ES-I3 (cell line): ENCODE measurements around the gene AOC3.

Experiments used
- H3K36me3 ChIP-seq: 2 replicates; pipeline ENCODE4 v1.6.1; 2013; ENCODE audit warnings: mild to moderate bottlenecking, low read length, control low read depth, moderate library complexity; ENCODE audit not compliant: insufficient read depth
- H3K4me1 ChIP-seq: 2 replicates; pipeline ENCODE4 v1.6.1; 2013; ENCODE audit warnings: mild to moderate bottlenecking, control low read depth, low read length; ENCODE audit not compliant: insufficient read depth
- H3K9ac ChIP-seq: 2 replicates; pipeline ENCODE4 v1.6.1; 2013; ENCODE audit warnings: low read depth, mild to moderate bottlenecking, low read length, moderate library complexity
- H3K9me3 ChIP-seq: 2 replicates; pipeline ENCODE4 v1.6.1; 2013; ENCODE audit warnings: mild to moderate bottlenecking, low read length, moderate library complexity; ENCODE audit not compliant: control insufficient read depth, insufficient read depth

The AOC3 gene

GRCh38 chr17:42904110-42904469, 53.1 kb downstream of the AOC3 start:
- Histone ChIP-seq H3K36me3 (no peaks in the 10 kb centered on the region), H3K4me1 (peaks cover 6% of the 10 kb centered on the region), H3K9me3 (no peaks in the 10 kb centered on the region), H3K9ac (no peak overlapping the region)

GRCh38 chr17:42906772-42907446, 55.9 kb downstream of the AOC3 start:
- H3K9ac ChIP-seq, result no peak overlapping the region
- H3K9me3 ChIP-seq, result no peaks in the 10 kb centered on the region
- peaks cover 6% of the 10 kb centered on the region for H3K4me1 ChIP-seq
- no peaks in the 10 kb centered on the region for H3K36me3 ChIP-seq
